BJ (cell line): Measurements from ENCODE around the gene SIPA1L2. TPM values are rescaled to one million over a fixed set of nuclear protein-coding genes. Genes with fewer than 3 reads are reported as not detected.

Experiments
- CTCF ChIA-PET: fragments of 350-600 bp; formaldehyde crosslinking; extraction: SDS; loops from one replicate; lab custom pipeline; 2021; ENCODE audit warnings: antibody characterized with exemption, inconsistent platforms; lab: Yijun Ruan, JAX
- POLR2A ChIA-PET: fragments of 300-600 bp; sonication (Branson Sonifier 250); formaldehyde crosslinking; extraction: SDS; loops from one replicate; lab custom pipeline; 2021; ENCODE audit warnings: antibody characterized with exemption; lab: Charles Lee
- DNase-seq: peaks from one replicate; pipeline ENCODE4 v3.0.0-alpha.2; 2011; ENCODE audit warnings: low read depth
- H3K27me3 ChIP-seq: 2 replicates; pipeline ENCODE4 v1.6.0; 2011; ENCODE audit warnings: low read length; ENCODE audit not compliant: control insufficient read depth, insufficient read depth
- H3K36me3 ChIP-seq: 2 replicates; pipeline ENCODE4 v1.5.1; 2011; ENCODE audit warnings: low read length; ENCODE audit not compliant: control insufficient read depth, insufficient read depth
- H3K4me3 ChIP-seq: 2 replicates; pipeline ENCODE4 v1.5.1; 2011; ENCODE audit warnings: low read depth, mild to moderate bottlenecking, control low read depth, low read length
- CTCF ChIP-seq: IDR thresholded peaks from 2 replicates; pipeline ENCODE4 v1.5.1; 2011; ENCODE audit warnings: low read depth, mild to moderate bottlenecking, control low read depth, inconsistent platforms, low read length, moderate library complexity; ENCODE audit not compliant: insufficient read depth
- polyA plus RNA-seq: library from polyadenylated mRNA; depleted of rRNA; stranded (reverse); fragments of >200 nt; gene quantifications from 2 replicates; pipeline ENCODE4 v1.2.3, GENCODE V29; 2011

Gene SIPA1L2
- polyA plus RNA-seq, 1 experiment: 5.1 TPM

GRCh38 chr1:232664844-232665777 lies 35.2 kb upstream of the SIPA1L2 start:
- ChIA-PET POLR2A (no interaction called here), CTCF (no interaction called here)
- TF ChIP-seq CTCF: no peak
- Histone ChIP-seq H3K36me3 (no peaks in the 10 kb centered on the region), H3K4me3 (no peak overlapping the region), H3K27me3 (no peaks in the 10 kb centered on the region)
- no peak for DNase-seq

- no peak for TF ChIP-seq CTCF
- Histone ChIP-seq H3K27me3 (no peaks in the 10 kb centered on the region), H3K36me3 (no peaks in the 10 kb centered on the region), H3K4me3 (no peak overlapping the region)
- no peak for DNase-seq
- ChIA-PET POLR2A (no interaction called here), CTCF (interaction anchor here (1.3 kb wide), 1 partner anchor 10 kb away, joined by 3 read pairs; no protein-coding TSS in a partner anchor)
These were observed 33.0 kb upstream of the SIPA1L2 start for GRCh38 chr1:232662910-232663309.

- TF ChIP-seq CTCF: no peak
- no peaks in the 10 kb centered on the region; the same call in 1 of the 2 replicates for H3K27me3 ChIP-seq
- H3K4me3 ChIP-seq: no peak overlapping the region
- ChIA-PET CTCF (no interaction called here), POLR2A (no interaction called here)
- no peak for DNase-seq
- H3K36me3 ChIP-seq: no peaks in the 10 kb centered on the region
These were observed 28.5 kb upstream of the SIPA1L2 start for GRCh38 chr1:232658386-232658785.

GRCh38 chr1:232657426-232658005 lies 27.6 kb upstream of the SIPA1L2 start:
- Histone ChIP-seq H3K36me3 (no peaks in the 10 kb centered on the region), H3K4me3 (no peak overlapping the region), H3K27me3 (no peaks in the 10 kb centered on the region; the same call in 1 of the 2 replicates)
- DNase-seq: no peak
- CTCF ChIA-PET: no interaction called here
- POLR2A ChIA-PET: no interaction called here
- no peak for TF ChIP-seq CTCF

- no peaks in the 10 kb centered on the region; the same call in 1 of the 2 replicates for H3K27me3 ChIP-seq
- POLR2A ChIA-PET: no interaction called here
- TF ChIP-seq CTCF: no peak
- H3K4me3 ChIP-seq: no peak overlapping the region
- CTCF ChIA-PET: no interaction called here
- no peak for DNase-seq
- no peaks in the 10 kb centered on the region for H3K36me3 ChIP-seq
These were observed 25.8 kb upstream of the SIPA1L2 start for GRCh38 chr1:232655746-232656085.
